ENCODE data around the gene TAOK3. TPM values are rescaled to one million over a fixed set of nuclear protein-coding genes. Genes with fewer than 3 reads are reported as not detected.

The TAOK3 gene
- total RNA-seq, 2 donors from 2014 or later = 52.3 to 59.6 TPM

DNA sequence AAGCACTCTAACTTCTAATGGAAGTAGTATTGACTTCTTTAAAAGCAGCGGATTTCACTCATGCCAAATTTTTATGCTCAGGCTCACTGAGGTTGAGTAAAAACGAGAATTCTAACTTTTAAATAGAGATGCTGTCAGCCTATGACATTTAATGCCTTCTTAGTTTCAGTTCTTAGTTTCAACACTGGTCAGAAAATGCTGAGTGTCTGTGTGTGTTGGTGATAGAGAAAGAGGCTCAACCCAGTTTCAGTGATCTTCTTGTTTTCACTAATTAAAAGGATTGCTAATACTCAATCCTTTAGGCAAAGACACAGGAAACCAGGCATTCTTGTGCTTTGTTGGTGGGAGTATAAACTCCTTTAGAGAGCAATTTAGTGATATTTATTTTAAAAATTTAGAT is 205.8 kb downstream of the TAOK3 start:
- H3K4me1 ChIP-seq (ENCODE audit: control insufficient read depth in 1 of 2, low read depth in 2 of 2) = no peaks in the 10 kb centered on the region
- H3K9me3 ChIP-seq = no peaks in the 10 kb centered on the region
- no peak overlapping the region for H3K4me3 ChIP-seq
- ATAC-seq (ENCODE audit: insufficient number of reproducible peaks, low FRiP score, low read depth) = no peak
- H3K36me3 ChIP-seq = peaks cover 6% of the 10 kb centered on the region
- no peak overlapping the region for H3K27ac ChIP-seq
- TF ChIP-seq, protein P1, sequence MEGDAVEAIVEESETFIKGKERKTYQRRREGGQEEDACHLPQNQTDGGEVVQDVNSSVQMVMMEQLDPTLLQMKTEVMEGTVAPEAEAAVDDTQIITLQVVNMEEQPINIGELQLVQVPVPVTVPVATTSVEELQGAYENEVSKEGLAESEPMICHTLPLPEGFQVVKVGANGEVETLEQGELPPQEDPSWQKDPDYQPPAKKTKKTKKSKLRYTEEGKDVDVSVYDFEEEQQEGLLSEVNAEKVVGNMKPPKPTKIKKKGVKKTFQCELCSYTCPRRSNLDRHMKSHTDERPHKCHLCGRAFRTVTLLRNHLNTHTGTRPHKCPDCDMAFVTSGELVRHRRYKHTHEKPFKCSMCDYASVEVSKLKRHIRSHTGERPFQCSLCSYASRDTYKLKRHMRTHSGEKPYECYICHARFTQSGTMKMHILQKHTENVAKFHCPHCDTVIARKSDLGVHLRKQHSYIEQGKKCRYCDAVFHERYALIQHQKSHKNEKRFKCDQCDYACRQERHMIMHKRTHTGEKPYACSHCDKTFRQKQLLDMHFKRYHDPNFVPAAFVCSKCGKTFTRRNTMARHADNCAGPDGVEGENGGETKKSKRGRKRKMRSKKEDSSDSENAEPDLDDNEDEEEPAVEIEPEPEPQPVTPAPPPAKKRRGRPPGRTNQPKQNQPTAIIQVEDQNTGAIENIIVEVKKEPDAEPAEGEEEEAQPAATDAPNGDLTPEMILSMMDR (IDR thresholded peaks at IDR 0.05) = no peak
- no peak for DNase-seq (ENCODE audit: low spot score)
- H3K27me3 ChIP-seq (replicated peaks; ENCODE audit: insufficient read depth) = no peaks in the 10 kb centered on the region

DNA sequence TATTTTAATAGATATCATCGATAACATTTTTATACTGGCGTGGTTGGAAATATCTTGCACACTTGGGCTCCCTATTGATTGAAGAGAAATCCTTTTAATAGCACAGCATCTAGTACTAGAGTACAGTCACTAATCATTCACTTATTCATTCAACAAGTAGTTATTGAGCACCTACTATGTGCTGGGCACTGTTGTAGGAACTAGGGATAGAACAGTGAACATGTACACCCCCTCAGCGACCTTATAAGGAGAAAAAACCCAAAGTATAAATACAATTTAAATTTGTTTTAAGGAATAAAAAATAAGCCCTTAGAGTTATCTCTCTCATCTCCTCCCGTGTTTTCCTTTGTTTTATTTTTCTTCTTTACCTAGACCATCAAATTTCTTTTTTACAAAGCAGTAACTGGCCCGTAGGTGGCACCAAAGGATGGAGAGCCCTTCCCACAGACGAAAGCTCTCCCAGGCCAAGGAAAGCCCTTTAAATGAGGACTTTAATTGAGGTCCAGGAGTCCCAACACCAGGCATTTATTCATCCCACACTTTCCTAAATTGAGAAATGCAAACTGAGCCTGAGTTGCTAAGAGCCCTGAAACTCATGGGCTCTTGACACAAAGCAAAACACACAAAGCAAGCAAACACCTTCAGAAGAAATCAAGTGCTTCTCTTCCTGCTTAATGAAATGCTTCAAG is 207.8 kb downstream of the TAOK3 start:
- H3K36me3 ChIP-seq = peaks cover 12% of the 10 kb centered on the region
- ATAC-seq (ENCODE audit: insufficient number of reproducible peaks, low FRiP score, low read depth) = no peak
- TF ChIP-seq, protein P1 (IDR thresholded peaks at IDR 0.05) = no peak
- no peak for DNase-seq (ENCODE audit: low spot score)
- no peaks in the 10 kb centered on the region for H3K9me3 ChIP-seq
- H3K27me3 ChIP-seq (replicated peaks; ENCODE audit: insufficient read depth) = no peaks in the 10 kb centered on the region
- no peak overlapping the region for H3K27ac ChIP-seq
- no peak overlapping the region for H3K4me3 ChIP-seq
- H3K4me1 ChIP-seq (ENCODE audit: control insufficient read depth in 1 of 2, low read depth in 2 of 2) = no peaks in the 10 kb centered on the region

DNA sequence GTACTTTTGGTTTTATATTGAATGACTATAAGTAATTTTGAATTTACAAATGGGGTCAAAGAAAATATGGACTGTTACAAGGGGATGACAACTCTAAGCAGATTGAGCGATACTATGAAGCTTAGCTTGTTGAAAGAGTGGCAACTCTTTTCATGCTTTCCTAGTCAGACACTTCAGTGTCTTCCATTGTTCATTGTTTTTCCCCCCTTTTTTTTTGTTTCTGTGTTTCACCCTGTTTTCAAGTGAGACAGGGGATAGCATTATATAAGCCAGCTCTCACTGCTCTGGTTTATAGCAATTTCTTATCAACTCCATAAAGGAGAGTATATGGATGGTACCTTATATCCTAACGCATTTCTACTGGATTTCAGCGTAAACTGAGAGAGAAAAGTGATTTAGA is 212.2 kb downstream of the TAOK3 start:
- ATAC-seq (ENCODE audit: insufficient number of reproducible peaks, low FRiP score, low read depth) (no peak), DNase-seq (ENCODE audit: low spot score) (no peak)
- no peak overlapping the region for H3K27ac ChIP-seq
- no peak overlapping the region for H3K4me3 ChIP-seq
- no peaks in the 10 kb centered on the region for H3K27me3 ChIP-seq (replicated peaks; ENCODE audit: insufficient read depth)
- H3K9me3 ChIP-seq = no peaks in the 10 kb centered on the region
- H3K4me1 ChIP-seq (ENCODE audit: control insufficient read depth in 1 of 2, low read depth in 2 of 2) = no peaks in the 10 kb centered on the region
- peaks cover 30% of the 10 kb centered on the region for H3K36me3 ChIP-seq
- TF ChIP-seq, protein P1 (IDR thresholded peaks at IDR 0.05) = no peak

DNA sequence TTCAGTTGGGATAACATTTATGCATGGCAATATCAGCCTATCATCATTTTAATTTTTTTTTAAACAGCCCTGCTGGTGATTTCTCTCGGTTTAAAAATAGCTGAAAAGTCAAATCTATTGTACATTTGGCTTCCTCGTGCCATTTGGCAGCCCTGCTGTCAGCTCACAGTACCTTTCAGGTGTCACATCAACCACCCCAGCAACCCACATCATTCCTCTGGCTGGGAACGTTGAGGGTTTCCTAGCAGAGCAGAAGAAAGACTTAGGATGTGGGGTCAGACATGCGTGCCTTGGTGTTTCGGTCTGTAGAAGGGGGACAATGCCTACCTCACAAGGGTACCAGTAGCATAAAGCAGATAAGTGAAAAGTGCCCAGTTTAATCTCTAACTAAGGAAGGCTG is 221.0 kb downstream of the TAOK3 start:
- TF ChIP-seq, protein P1 (IDR thresholded peaks at IDR 0.05) = no peak
- Histone ChIP-seq H3K9me3 (no peaks in the 10 kb centered on the region), H3K27ac (no peak overlapping the region), H3K4me3 (no peak overlapping the region), H3K4me1 (ENCODE audit: control insufficient read depth in 1 of 2, low read depth in 2 of 2) (no peaks in the 10 kb centered on the region), H3K36me3 (peaks cover 18% of the 10 kb centered on the region), H3K27me3 (replicated peaks; ENCODE audit: insufficient read depth) (no peaks in the 10 kb centered on the region)
- no peak for DNase-seq (ENCODE audit: low spot score)
- ATAC-seq (ENCODE audit: insufficient number of reproducible peaks, low FRiP score, low read depth) = no peak

DNA sequence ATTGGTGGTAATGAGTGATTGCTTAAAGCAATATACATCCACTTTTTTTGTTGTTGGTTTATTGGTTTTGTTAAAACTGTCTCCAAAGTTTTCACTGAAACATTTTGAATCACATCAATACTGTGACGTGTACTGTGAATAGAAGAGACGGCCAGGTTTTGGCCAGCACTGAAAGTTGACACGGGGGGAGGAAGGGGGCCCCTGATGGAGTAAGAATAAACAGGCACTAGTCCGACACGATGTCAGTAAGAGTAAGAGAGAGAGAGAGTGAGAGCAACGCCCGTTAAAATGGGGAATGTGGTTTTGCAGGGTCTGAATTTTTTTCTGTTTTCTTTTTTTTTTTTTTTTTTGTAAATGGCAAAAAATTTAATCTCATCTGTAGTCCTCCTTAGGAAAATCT is 222.1 kb downstream of the TAOK3 start:
- peaks cover 23% of the 10 kb centered on the region for H3K36me3 ChIP-seq
- H3K9me3 ChIP-seq = no peaks in the 10 kb centered on the region
- H3K27ac ChIP-seq = no peak overlapping the region
- no peak overlapping the region for H3K4me3 ChIP-seq
- no peaks in the 10 kb centered on the region for H3K27me3 ChIP-seq (replicated peaks; ENCODE audit: insufficient read depth)
- ATAC-seq (ENCODE audit: insufficient number of reproducible peaks, low FRiP score, low read depth) (no peak), DNase-seq (ENCODE audit: low spot score) (no peak)
- H3K4me1 ChIP-seq (ENCODE audit: control insufficient read depth in 1 of 2, low read depth in 2 of 2) = no peaks in the 10 kb centered on the region
- TF ChIP-seq, protein P1 (IDR thresholded peaks at IDR 0.05) = no peak

Measured in thoracic aorta (tissue), 2 donors.